Stimulated activated CD4-positive, alpha-beta T cell treated with anti-CD3 and anti-CD28 coated beads, Interleukin-12 subunit alpha, Interleukin-12 subunit beta, amount 100 ng/mL, for 48 hours (primary cell): Measurements from ENCODE around the gene CACNA2D3.
"Not testable (repeated sequence)": the region's sequence is repeated elsewhere in the genome, so short reads cannot be mapped to it uniquely, and the experiment has no call there.

Experiments used
- DNase-seq, 3 donors: peaks; one replicate each; pipeline ENCODE4 v3.0.0-alpha.2; 2020; ENCODE audit warnings: low read depth in 2 of 3, low spot score in 1 of 3

The CACNA2D3 gene

DNA sequence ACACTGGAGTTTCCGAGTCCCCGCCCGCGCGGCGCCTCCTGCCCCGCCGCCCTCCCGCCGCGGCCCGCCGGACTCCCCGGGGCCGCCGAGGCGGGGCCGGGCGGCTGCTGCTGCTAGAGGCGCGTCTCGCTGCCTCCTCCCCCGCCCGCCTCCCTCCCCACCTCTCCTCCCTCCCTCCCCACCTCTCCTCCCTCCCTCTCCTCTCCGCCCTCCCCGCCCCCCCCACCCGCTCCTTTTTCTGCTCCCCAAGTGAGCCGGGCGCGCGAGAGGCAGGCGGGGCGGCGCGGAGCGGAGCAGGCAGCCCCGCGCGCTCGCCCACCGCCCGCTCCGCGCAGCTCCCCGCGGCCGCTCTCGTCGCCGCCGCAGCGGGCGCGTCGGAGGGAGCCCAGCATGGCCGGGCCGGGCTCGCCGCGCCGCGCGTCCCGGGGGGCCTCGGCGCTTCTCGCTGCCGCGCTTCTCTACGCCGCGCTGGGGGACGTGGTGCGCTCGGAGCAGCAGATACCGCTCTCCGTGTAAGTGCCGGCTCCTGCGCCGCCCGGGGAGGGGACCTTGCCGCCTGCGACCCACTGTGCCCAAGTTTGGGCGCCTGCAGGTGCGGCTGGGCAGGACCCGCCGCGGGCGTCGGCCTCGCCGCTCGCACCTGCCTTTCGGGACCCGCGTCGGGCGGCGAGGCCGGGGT lies at the start of gene CACNA2D3:
CACNA2D3 (plus strand) TSS at position 229 of the 679 bp plus-strand sequence.
- DNase-seq: no peak

GRCh38 chr3:54073386-54073785 lies 49.0 kb upstream of the CACNA2D3 start:
- DNase-seq: no peak

DNA sequence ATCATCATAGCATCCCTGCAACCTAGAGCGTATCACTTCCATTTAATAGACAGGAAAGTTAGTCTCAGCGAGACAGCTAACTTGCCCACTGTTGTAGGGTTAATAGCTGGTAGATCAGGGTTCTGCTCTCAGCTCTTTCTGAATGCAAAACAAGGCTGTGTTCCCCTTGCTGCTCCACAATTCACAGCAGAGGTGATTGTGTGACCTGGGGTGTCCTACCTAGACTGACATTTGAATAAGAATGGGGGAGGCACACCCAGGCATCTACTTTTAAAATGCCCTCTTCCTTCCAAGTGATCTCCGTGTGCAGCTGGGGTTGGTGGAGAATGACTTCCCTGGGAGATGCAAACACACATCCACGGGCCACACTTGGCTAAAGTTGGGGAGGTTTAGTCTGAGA lies 43.0 kb upstream of the CACNA2D3 start:
- no peak for DNase-seq

- no peak for DNase-seq
Measured at GRCh38 chr3:54079730-54080325, 42.5 kb upstream of the CACNA2D3 start.

DNA sequence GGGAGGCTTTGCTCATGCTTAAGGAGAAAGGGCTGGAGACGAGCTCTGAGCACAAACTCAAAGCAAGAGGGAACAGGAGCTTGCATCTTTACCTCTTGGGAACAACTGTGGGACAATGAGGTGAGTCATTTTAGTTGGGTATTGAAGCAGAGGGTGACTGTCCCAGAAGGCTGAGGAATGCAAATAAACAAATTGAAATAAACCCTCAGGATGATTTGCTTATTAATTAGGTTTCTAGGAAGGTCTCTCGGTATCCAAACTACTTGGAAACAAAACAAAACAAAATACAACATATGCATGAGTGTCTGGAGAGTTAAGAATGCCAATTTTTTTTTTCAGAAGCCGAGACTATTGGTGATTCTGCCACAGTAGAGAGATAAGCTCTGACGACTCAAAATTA lies 38.4 kb upstream of the CACNA2D3 start:
- no peak for DNase-seq

- no peak for DNase-seq
Measured at GRCh38 chr3:54085936-54086335, 36.4 kb upstream of the CACNA2D3 start.

DNA sequence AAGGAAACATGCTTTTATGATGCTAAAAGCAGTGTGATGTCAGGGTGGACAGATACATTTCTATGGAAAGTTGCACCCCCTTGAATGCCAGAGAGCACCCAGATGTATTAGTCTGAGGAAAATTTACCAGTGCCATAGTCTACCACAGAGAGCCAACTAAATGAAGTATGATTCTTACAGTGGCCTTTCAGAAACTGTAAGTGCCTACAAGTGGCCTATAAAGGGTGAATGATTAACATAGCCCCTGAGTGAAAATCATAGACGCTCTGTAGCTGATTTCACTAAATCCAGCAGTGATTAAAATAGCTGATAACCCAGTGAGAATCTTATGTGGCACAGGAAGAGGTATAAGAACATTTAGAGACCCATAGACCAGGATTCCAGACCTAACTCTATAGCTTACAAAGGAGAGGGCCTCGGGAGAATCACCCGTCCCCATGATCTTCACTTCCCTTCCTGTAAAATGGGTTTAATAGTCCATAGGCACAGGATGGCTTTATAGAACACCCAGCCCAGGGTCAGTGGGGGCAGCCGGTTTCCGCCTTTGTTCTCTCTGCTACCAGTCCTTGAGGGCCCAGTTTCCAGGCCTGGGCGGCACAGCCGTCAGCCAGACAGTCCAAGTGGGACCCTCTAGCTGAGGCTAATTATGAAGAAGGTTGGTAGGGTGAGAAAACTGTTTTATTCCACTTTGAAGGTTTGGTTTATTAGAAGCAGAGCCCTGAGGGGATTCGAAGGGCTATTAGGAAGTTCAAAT lies 35.5 kb upstream of the CACNA2D3 start:
- DNase-seq: no peak

- DNase-seq: no peak
Measured at GRCh38 chr3:54087581-54088410, 34.6 kb upstream of the CACNA2D3 start.

DNA sequence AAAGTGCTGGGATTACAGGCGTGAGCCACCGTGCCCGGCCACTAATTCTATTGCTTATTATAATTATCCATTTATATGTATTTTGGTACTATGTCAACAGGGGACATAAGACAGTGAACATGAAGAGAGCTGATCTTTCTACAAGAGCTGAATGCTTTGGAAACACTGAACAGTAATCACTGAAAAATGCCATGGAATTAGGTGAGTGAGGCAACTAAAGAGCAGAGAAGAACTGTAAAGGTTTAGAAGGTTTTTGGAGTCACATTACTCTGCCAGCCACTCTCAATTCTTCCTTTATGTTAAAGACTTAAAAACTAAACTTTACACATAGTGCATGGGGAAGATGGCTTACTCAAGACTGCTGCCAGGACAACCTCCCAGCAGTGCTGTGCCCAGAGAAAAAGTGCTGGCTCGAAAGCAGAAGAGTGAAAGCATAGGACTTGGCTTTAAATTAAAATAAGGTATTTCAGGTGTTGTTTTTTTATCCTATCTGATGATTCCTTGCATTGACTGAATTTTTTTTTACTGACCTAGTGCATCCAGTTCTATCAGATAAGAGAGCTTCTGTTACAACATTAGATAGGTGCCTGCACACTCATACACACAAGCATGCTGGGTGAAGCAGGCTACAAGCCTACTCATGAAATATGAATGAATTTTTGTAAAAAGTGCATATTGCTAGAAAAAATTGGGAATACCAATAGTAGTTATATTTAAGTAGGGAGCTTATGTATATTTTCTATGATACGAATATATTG lies 28.7 kb upstream of the CACNA2D3 start:
- DNase-seq: no peak

- DNase-seq: no peak
Measured at GRCh38 chr3:54094926-54095325, 27.4 kb upstream of the CACNA2D3 start.

- DNase-seq: no peak
Measured at GRCh38 chr3:54099381-54099780, 23.0 kb upstream of the CACNA2D3 start.

DNA sequence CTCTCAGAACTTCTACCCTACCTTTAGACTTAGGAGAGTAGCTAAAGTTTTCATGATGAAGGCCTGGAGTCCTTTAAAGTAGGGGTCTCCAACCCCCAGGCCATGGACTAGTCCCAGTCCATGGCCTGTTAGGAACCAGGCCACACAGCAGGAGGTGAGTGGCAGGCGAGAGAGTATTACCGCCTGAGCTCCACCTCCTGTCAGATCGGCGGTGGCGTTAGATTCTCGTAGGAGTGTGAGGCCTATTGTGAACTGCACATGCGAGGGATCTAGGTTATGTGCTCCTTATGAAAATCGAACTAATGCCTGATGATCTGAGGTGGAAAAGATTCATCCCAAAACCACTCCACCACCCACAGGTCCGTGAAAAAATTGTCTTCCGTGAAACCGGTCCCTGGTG lies 18.3 kb upstream of the CACNA2D3 start:
- DNase-seq: no peak

DNA sequence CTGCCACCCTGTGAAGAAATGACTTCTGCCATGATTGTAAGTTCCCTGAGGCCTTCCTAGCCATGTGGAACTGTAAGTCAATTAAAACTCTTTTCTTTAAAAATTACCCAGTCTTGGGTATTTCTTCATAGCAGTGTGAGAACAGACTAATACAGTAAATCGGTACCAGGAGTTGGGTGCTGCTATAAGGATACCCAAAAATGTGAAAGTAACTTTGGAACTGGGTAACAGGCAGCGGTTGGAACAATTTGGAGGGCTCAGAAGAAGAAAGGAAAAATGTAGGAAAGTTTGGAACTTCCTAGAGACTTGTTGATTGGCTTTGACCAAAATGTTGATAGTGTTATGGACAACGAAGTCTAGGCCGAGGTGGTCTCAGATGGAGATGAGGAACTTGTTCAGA lies 6.2 kb upstream of the CACNA2D3 start:
- not testable (repeated sequence) for DNase-seq

- DNase-seq: no peak
Measured at GRCh38 chr3:54120657-54121413, 1.5 kb upstream of the CACNA2D3 start.

DNA sequence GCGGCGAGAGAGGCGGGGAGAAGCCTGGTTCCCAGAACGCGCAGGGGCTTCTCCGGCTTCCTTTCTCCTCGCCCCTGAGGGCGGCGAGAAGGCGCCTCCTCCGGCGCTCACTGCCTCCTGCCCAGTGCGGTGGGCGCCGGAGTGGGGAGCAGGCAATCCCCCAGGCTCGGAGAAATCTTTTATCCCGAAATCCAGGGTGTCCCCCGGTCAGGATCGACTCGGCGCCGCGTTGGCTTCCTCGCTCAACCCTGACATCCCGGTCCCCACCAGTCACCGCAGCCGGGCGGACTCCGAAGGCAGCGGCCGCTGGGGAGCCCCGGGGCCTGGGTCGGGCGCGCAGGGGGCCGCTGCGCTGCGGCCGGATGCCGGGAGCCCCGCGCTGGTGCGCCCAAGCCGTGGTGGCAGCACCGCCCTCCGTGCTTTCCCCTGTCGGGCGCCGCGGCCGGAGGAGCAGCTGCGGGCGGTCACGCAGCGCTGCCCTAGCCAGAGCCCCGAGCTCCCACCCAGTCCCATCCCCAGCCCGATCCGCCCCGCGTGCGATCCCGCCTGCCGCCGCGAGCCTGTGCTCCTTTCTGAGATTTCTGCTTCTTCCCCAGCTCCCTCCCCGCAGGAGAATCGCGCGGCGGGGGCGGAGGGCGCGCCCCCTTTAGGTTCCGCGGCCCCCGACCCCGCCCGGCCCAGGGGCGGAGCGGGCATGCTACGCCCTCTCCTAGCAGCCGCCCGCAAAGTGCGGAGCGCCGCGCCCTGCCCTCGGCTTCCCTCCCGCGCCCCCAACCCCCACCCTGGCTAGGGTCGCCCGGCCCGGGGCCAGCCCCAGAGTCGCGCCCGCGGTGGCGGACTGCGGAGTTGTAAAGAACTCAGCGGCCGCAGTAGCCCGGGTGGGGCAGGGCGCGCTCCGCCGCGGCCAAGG lies 683 bp upstream of the CACNA2D3 start:
- no peak for DNase-seq

DNA sequence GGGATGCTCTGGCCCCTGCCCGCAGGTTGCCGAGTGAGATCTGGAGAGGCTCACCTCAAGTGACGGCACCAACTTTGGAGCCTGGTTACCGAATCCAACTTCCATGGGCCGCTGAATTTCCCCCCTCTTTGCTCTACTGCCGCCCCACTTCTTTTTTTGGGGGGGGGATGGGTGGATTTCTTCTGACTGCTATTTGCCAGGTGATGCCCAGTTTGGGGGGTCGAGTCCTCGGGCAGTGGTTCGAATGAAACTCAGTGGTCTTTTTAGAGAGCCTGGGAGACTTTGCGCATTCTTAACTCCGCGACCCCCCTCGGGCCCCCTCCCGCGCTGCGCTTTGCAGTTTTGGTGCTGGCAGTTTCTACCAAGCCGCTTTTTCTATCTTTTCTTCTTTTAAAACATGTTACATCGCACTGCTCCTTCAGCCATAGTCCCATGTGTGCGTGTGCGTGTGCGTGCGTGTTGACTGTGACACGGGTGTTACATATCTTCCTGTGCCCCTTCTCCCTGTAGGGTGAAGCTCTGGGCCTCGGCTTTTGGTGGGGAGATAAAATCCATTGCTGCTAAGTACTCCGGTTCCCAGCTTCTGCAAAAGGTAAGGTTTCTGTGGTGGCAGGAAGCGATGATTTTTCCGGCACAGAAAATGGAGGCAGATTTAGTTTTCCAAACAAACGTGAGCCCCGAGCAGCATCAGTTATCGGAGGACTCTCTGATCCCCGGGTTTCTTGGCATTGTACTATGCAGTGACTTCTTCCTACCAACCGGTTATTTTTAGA lies 837 bp downstream of the CACNA2D3 start:
- no peak for DNase-seq

DNA sequence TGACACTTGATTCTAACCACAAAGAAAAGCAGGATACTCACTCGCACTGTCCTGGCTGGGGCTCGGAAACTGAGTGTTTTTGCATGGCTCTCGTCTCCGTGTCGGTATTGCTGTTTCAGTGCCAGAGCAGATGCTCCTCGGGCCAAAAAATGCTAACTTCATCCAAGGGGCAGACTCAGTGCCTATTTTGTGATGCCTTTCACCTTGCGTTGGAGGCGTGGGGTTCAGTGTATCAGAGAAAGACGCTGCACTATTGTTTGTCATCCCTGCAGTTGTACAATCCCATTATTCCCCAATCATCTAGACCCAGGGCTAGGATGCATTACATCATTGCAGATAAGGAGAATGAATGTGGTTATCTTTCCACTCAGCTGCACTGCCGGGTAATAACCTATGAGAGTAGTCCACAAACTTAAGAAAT lies 1.4 kb downstream of the CACNA2D3 start:
- no peak for DNase-seq

DNA sequence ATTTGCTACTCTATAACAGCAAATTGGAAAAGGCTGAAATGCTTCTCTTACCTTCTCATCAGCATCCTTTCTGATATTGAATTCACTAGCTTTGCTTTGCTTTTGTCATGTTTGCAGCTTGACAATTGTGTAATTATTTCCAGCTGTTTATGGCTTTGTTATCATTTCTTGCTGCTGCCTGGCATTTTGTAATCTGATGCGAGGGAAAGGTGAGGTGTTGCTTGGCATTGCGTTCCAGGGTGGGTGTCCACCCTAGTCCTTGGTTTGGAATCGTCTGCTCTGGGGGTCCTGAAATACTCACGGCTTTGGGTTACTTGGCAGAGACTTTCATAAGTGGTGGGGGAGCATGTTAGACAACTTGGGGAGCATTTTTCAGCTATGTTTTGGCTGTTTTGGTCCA lies 2.9 kb downstream of the CACNA2D3 start:
- DNase-seq: no peak
